GM12892 (cell line): ENCODE data around the gene BSND.

Source experiments
- POLR2A ChIP-seq: IDR thresholded peaks from 2 replicates; pipeline ENCODE4 v1.6.1; 2011; ENCODE audit warnings: low read depth, low read length, control low read depth
- POLR2AphosphoS5 ChIP-seq: IDR thresholded peaks from 2 replicates; pipeline ENCODE4 v1.6.1; 2011; ENCODE audit warnings: low read depth, low read length, control low read depth
- TAF1 ChIP-seq: IDR thresholded peaks from 2 replicates; pipeline ENCODE4 v1.6.1; 2011; ENCODE audit warnings: low read depth, mild to moderate bottlenecking, control low read depth, low read length, borderline replicate concordance

DNA sequence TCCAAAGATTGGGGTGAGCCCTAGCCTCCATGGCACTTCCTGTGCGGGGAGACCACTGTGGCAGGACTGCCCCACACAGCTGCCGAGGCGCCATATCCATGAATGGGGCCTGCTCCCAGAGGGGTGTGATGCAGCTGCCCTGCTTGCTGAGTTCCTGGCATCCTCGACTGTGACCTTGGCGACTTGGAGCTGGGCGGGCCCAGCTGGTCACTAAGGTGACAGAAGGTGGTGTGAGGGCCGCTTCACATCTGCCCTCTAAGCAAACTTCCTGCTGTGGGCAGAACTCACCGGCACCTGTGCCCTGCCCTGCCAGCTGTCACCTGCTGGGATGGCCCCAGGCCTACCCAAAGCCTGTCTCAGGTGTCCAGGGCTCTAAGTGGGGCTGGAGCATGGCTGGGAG lies 9.3 kb upstream of the BSND start:
- TF ChIP-seq POLR2AphosphoS5 (no peak), POLR2A (no peak), TAF1 (no peak)
